DMS114 treated with DMSO at 0.1 percent for 48 hours (cell line): ENCODE results near the gene DDA1.

Source experiments
- DNase-seq: peaks from one replicate; lab custom pipeline; 2025; ENCODE audit not compliant: unreplicated experiment; lab: John Stamatoyannopoulos, UW

The DDA1 gene

DNA sequence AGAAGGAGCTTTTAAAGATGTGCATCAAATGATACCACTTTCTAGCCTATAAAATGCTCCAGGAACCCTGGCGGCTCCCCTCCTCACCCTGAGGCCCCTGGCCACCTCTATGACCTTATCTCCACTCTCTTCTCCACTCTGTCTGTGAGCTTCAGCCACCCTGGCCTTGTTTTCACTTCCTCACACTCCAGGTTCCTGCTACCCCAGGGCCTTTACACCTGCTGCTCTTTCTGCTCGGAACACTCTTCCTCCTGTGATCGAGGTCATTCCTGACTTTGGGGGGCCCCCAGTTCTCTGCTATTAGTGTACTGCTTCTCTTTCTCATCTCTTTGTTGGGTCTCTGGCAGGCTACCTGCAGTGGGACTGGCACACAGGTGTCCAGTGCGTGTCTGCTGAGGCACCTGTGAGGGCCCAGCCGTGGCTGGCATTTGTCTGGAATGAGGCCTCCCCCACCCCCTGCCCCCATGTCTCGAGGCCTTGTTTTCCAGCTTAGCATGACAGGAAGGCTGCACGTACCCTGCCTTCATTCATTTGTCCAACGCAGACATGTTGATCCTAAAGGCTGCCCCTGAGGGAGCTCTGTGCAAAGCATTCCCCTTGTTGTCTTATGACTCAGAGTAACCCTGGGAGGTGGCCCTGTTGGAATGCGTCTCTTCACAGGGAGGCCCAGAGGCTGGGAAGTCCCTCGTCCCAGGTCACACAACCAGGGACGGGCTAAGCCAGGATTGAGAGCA lies 2.3 kb downstream of the DDA1 start:
- no peak for DNase-seq

DNA sequence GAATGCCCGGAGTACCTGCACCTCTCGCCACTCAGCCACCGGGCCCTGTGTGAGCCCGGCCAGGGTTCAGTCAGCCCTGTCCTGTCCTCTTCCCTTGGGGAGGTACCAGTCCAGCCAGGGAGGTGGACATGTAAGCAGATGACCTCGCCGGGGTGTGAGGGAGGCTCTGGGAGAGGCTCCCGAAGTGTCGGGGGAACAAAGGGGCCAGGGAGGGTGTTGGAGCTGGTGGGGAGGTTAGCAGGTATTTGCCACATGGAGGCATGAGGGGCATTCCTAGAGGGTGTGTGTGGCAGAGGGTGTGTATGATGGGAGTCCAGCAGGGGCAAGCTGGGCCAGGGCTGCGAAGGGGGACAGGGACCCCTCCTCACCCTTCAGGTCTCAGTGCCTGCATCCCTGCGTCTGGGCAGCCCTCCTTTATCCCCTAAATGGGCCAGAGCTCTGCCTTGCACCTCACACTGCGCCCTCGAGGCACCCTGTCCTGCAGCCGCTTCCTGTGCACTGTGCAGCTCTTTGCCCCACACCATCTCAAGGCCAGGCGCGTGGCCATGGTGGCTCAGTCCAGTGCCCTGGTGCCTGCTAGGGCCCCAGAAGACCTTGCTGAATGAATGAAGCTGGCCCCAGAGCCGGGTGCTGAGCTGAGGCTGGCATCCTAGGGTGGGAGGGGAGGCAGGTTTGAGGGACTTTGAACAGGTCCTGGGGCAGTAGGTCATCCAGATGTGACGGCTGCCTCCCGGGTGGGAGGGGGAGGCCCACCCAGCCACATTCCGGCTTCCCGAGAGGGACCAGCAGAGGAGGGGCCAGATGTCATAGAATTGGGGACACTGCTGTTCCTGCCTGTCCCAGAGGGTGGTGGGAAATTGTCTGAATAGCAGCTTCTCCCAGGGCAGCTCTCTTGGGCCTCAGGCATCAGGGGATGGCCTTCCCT lies 3.1 kb downstream of the DDA1 start:
- no peak for DNase-seq

DNA sequence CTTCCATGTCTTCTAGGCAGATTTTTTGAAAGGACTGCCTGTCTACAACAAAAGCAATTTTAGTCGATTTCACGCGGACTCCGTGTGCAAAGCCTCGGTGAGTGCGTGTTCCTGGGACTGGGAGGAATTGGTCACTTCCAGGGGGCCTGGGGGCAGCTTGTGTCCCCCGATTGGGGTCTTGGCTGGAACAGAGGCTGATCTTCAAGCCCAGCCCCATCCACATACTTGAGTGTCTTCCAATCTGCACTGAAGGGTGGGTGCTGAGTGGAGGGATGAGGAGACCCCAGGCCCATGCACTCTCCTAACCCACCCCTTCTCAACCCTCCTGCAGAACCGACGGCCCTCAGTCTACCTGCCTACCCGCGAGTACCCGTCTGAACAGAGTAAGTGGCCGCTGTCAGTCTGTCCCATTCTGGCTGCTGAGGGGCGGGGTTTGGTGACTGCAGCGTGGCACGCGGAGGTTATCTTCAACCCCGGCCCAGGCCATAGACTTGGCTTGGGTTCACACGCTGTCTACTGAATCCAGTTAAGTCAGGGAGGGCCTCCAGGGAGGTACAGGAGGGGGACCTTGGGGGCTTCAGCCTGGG lies 4.7 kb downstream of the DDA1 start:
- no peak for DNase-seq

DNA sequence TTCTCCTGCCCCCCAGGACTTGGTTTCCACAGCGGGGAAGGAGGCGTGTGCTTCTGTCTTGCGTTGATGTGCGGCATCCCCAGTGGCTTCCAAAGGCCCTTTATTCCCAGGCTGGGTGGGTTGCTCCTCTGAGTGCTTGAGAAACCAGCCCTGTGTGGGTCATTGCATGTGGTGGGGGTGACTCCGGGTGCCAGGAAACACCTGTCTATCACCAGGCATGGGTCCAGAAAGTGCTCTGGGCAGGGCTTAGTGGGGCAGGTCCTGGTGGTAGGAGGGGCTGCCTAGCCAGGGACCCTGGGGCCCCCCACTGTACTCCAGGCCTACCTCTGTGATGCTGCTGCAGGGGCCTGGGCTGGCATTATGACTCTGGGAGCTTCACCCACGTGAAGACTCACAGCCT lies 9.6 kb downstream of the DDA1 start:
- DNase-seq = no peak

DNA sequence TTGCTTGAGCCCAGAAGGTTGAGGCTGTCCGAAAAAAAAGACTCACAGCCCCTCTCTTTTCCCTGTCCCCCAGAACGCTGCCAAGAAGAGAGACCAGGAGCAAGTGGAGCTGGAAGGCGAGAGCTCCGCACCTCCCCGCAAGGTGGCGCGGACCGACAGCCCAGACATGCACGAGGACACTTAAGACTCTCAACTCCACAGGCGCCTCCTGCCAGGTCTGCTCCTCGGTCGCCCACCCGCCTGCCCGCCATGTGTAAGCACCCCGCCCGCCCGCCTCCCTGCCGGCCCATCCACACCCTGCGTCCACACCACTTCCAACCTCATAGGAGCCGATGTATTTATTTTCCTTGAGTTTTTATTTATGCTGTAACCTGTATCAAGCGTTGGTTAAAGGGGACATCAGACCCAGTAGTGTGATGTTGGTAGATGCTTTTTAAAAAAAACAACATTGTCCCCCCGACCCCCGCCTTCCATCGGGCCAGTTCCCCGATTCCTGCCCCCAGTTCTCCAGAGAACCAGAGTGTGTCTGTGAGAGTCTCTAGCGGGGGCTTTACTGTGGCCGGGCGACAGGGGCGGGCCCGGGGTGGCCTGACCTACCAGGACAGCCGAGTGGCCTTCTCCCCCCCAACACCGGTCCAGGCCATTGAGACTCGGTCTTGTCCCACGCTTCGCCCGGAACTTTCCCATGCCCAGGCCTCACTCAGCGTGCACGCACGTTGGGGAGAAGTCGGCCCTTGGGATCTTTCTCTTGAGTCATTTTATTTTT lies 10.3 kb downstream of the DDA1 start:
- no peak for DNase-seq

DNA sequence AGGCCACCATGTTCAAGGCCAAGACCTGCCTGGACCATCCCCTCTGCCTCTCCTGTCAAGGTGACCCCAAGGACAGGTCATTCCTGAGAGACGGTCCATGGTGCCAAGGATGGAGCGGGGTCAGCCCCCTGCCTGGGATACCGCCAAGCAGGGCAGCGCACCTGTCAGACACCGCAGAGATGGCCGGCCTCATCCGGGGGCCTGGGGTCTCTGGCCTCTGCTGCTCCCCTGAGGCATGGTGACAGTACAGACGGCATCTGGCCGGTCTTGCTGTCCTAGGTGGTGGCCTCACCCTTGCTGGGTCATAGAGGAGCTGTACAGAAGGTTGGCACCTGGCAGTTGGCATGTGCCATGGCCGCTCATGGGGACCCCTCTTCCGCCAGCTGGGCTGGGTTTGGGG lies 11.1 kb downstream of the DDA1 start:
- DNase-seq = no peak

DNA sequence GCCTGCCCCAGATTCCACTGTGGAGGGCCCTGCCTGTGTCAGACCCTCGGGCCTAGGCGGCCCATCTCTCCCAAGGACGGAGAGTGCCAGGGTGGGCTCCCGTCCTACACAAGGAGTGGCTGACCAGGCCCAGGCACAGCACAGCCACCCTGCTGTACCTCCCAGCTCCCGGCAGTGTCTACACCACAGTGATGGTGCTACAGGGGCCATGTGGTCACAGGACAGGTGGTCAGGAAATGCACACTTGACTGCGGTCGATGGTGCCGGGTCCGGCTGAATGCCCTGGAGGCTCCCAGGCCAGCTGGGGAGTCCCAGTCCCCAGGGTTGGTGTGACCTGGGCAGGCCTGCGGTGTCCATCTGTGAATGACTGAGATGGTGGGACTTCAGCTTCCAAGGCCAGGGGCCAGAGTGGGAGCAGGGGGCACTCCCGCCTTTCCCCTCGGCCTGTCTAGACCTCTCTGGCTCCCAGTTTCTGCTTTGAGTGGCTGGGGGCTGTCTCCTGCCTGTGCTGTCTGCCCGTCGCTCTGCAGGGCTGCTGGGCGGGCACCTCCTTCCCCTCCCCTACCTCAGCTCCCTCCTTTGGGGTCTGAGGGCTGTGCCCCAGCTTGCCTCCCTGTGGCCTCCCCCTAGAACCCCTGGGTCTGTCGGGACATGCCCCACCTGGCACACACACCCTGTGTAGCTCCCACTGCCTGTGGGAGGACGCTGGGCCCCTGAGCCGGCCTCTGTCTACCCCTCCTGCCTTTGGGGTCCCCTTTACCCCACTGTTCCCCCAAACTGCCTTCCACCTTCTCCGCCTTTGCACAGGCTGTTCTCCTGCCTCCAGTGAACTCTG lies 12.5 kb downstream of the DDA1 start:
- no peak for DNase-seq

DNA sequence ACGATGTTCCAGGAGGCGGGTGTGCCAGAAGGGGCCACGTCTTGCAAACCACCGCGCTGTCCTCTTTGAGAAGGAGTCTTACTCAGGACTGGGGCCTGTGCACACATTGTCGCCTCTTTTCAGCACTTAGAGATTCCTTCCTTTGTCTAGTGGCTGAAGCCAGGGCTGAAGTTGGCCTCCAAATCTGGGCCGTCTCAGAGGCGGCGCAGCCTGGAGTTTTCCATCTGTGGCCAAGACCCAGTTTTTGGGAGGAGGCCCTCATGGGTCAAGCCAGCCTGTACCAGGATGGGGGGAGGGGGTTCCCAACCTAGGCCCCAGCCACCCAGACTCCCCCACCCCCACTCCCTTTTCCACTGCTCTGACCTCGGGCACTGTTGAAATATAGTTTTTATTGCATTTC lies 13.5 kb downstream of the DDA1 start:
- DNase-seq = no peak

DNA sequence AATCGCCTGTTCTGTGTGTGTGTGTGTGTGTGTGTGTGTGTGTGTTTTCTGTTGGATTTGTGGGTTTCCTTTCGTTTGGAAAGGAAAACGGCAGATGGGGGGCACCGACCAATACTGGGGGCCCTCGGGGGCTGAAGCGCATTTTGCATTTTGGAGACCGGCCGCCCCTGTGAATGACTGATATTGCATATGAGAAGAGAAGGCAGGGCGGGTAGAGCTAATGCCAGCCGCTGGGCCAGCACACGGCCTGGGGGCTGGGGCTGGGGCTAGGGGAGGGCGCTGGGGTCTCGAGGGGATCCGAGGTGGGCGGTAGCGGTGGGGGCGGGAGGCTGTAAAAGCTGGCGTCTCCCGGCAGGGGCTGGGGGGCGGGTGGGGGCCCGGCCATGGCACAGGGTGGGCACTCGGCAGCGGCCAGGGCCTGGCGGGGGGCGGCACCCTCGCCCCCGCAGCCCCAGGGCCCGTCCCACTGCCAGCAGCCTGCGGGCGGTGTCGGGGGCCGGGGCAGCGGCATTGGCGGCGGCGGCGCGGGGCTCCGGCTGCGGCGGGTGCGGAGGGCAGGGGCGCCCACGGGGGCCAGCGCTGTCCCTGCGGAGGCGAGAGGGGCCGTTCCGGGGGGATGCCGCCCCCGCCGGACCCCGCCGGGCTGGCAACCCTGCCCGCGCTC lies 14.1 kb downstream of the DDA1 start:
- DNase-seq = no peak

DNA sequence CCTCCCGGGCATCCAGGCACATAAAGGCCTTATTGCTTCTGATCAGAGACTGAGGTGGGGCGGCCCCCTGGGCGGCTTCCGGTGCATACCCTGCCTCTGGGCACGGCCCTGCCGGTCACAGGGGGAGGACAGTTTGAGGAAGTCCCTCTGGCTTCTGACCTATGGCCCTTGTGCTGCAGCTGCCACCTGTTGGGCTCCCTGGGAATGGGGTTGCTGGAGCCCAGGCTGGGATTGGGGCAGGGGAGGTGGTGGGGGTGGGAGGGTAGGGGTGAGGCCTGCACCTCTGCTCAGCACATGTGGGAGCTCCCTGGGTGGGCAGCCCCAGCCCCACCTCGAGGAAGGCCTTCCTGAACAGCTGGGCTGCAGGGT lies 14.6 kb downstream of the DDA1 start:
- no peak for DNase-seq

DNA sequence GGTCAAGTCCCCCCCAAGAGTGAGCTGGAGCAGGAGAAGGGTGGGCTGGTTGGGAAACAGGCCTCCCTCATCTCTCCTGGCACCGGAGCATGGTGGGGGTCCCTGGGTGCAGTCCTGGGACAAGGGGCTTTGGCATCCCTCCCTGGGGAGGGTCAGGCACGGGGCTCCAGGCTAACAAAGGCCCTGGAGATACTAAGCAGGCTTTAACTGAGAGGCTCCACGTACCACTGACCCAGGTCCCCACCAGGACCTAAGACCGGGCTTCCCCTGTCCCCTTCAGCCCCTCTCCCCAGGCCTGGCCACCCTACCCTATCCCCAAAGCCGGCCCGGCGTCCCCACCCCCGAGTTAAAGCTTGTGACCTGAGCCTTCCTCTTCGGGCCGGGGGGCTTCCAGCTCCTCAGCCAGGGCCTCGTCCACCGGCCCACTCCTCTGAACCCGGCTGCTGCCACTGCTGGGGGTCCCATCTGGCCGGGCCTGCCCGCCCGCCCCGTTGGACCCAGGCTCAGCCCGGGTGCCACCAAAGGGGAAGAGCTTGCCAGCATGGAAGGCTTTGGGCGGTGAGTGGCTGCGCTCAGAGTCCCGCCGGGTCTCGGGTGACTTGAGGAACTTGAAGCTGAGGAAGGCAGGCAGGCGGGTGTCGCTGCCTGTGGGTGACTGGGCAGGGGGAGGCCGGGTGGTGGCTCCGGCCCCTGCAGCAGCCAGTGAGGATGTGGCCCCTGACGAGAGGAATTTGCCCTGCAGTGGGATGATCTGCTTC lies 15.2 kb downstream of the DDA1 start:
- no peak for DNase-seq

DNA sequence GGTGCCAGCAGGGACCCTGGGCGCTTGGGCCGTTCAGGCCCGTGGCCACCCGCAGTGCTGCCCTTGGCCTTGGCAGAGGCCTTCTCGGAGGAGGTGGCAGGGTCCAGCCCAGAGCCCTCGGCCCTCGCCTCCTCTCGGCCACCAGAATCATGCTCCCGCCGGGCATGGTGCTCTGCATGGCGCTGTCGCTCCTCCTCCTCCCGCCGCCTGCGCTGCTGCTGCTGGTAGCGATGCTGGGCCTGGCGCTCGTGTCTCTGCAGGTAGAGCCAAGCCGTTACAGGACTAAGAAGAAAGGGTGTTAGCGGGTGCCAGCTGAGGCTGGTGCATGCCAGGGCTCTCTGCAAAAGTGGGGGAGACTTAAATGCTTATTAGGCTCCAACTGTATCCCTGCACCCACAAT lies 15.8 kb downstream of the DDA1 start:
- no peak for DNase-seq

DNA sequence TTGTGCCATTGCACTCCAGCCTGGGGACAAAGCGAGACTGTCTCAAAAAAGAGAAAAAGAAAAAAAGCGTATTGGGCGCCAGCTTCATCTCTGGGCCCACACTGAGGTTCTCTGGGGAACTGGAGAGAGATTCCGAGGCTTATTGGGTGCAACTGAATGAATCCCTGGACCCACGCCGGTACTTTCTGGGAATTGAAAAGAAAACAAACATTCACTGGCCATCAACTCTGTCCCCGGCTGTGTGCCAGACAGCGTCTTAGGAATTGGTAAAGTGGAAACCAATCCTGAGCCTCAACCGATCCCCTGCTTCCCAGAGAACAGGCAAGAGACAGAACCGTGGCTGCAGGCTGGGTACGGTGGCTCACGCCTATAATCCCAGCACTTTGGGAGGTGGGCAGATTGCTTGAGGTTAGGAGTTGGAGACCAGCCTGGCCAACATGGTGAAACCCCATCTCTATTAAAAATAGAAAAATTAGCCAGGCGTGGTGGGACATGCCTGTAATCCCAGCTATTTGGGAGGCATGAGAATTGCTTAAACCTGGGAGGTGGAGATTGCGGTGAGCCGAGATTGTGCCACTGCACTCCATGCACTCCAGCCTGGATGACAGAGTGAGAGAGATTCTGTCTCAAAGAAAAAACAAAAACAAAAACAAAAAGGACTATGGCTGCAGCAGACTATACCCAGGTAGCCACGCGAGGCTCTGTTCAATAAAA lies 16.7 kb downstream of the DDA1 start:
- DNase-seq = no peak

DNA sequence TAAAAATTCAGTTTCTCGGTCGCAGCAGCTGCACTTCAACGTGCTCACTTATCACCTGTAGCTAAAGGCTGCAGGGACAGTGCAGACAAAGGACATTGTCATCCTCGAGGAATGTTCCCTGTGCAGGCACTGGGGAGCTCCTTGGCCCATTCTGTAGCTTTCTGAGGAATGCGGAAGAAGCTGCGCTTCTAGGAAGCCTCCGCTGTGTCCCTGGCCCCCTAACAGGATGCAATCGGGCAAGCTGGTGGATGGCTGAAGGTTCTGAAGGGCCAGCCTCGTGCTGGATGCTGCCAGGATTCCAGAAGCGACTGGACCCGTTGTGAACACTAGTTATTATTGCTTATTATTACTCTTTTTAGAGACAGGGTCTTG lies 17.2 kb downstream of the DDA1 start:
- DNase-seq = no peak

DNA sequence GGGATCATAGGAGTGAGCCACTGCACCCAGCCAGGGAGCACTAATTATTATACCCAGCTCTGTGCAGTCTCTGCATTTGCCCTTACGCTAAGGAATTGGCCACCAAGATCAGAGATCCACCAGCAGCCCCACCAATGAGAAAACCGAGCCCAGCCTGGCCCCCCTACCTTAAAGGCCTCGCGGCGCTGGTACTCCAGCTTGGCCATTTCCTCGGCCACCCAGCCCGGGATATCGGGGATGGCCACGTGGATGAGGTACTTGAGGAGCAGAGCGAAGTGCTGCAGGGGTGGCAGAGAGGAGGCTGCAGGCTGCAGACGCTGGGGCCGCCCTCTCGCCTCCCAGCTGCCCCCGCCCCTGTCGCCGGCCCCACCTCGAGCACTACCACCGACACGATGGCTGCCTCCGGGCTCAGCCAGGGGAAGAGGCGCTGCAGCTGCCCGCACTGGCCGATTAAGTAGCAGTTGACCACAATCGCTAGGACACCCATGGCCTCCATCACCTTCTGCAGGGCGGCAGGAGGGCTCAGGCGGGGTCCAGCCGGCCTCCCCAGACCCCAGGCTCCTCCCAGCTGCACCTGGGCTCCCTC lies 17.8 kb downstream of the DDA1 start:
- DNase-seq = no peak

DNA sequence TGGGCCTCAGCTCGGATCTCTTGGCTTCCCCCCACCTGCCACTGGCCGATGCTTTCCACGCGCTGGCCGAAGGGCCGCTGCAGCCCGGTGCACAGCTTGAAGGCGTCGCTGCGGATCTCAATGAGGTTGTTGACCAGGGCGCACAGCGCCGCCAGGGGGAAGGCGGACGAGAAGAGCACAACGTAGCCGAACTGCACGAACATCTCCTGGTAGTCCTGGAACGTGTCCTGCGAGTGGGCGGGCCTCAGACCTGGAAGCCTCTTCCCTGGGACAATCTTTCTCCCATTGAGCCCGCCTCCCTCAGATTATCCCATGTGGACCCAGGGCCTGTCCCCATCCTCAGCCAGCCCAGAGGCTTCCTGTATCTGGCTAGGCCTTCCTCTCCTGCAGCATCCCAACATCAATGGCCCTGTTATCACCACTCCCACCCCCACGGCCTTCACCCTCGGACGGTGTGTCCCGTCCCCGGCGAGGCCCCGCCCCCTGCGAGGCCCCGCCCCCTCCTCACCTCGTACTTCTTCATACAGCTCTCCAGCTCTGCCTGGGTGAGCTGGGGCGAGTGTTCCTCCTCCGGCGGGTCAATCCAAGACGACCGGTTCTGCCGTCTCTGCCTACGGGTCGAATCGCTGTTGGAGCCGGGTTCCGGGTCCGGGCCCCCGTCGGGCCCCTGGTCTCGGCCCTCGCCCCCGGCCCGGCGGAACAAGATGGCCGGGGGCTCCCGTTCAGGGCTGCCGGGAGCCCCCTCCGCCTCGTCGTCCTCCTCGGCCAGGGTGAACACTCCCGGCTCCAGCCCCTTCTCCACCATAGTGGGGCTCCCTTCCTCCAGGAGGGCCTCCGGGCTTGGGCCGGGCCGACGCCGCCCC lies 18.5 kb downstream of the DDA1 start:
- DNase-seq = no peak
